Measurements from ENCODE around the gene RAC3.

- TF ChIP-seq EZH2phosphoT487 (IDR thresholded peaks at IDR 0.05; ENCODE audit: insufficient read depth, low read depth) (no peak), EZH2 (IDR thresholded peaks at IDR 0.05; ENCODE audit: insufficient read depth, poor library complexity, severe bottlenecking) (no peak)
Observed at GRCh38 chr17:82064433-82065192, 33.1 kb downstream of the RAC3 start.

All from GM23248 (cell line).